GM19043 (cell line): Measurements from ENCODE around the gene SNX25.
"Not testable (repeated sequence)": the region's sequence is repeated elsewhere in the genome, so short reads cannot be mapped to it uniquely, and the experiment has no call there.

Experiments used
- ATAC-seq: cut with Tn5 transposase; IDR thresholded peaks from one replicate; pipeline ENCODE4 v1.9.1; 2021; ENCODE audit warnings: low read depth; ENCODE audit not compliant: unreplicated experiment

SNX25 gene

GRCh38 chr4:185229021-185229818, 19.8 kb downstream of the SNX25 start:
- ATAC-seq: no peak

GRCh38 chr4:185232370-185232769, 23.0 kb downstream of the SNX25 start:
- ATAC-seq: no peak

- no peak for ATAC-seq
These were observed 25.9 kb downstream of the SNX25 start for GRCh38 chr4:185235119-185235842.

- no peak for ATAC-seq
These were observed 26.6 kb downstream of the SNX25 start for GRCh38 chr4:185235843-185236503.

GRCh38 chr4:185237175-185237574, 27.8 kb downstream of the SNX25 start:
- no peak for ATAC-seq

- no peak for ATAC-seq
These were observed 28.9 kb downstream of the SNX25 start for GRCh38 chr4:185238215-185238681.

- no peak for ATAC-seq
These were observed 29.4 kb downstream of the SNX25 start for GRCh38 chr4:185238750-185239149.

- ATAC-seq: not testable (repeated sequence)
These were observed 31.1 kb downstream of the SNX25 start for GRCh38 chr4:185240486-185240885.

- ATAC-seq: no peak
These were observed 33.5 kb downstream of the SNX25 start for GRCh38 chr4:185242749-185243533.

GRCh38 chr4:185243879-185244278, 34.5 kb downstream of the SNX25 start:
- ATAC-seq: no peak

- no peak for ATAC-seq
These were observed 35.4 kb downstream of the SNX25 start for GRCh38 chr4:185244763-185245162.

GRCh38 chr4:185246453-185246852, 37.1 kb downstream of the SNX25 start:
- ATAC-seq: no peak

- ATAC-seq: no peak
These were observed 37.8 kb downstream of the SNX25 start for GRCh38 chr4:185247151-185247550.

- ATAC-seq: no peak
These were observed 39.1 kb downstream of the SNX25 start for GRCh38 chr4:185248393-185249039.

GRCh38 chr4:185249105-185249504, 39.7 kb downstream of the SNX25 start:
- no peak for ATAC-seq

- ATAC-seq: no peak
These were observed 45.0 kb downstream of the SNX25 start for GRCh38 chr4:185254434-185254833.

GRCh38 chr4:185255868-185256267, 46.5 kb downstream of the SNX25 start:
- ATAC-seq: no peak

GRCh38 chr4:185256446-185256845, 47.0 kb downstream of the SNX25 start:
- no peak for ATAC-seq

GRCh38 chr4:185257086-185257485, 47.7 kb downstream of the SNX25 start:
- ATAC-seq: no peak

GRCh38 chr4:185257694-185258093, 48.3 kb downstream of the SNX25 start:
- ATAC-seq: no peak
